Activated CD4-positive, alpha-beta T cell treated with anti-CD3 and anti-CD28 coated beads for 36 hours (primary cell): ENCODE data around the gene CACNA1C. TPM values are rescaled to one million over a fixed set of nuclear protein-coding genes. Genes with fewer than 3 reads are reported as not detected.
"Not testable (repeated sequence)": the region's sequence is repeated elsewhere in the genome, so short reads cannot be mapped to it uniquely, and the experiment has no call there.

Experiments used
- ATAC-seq: fragments of 200-7000 bp; cut with Tn5 transposase; one replicate; pipeline ENCODE4 v1.10.0; 2021; ENCODE audit warnings: mild to moderate bottlenecking, moderate library complexity
- CTCF ChIA-PET: fragments of 350-600 bp; sonication (Branson Sonifier 250); formaldehyde crosslinking; loops from one replicate; lab custom pipeline; 2021; ENCODE audit warnings: antibody characterized with exemption; lab: Charles Lee
- POLR2A ChIA-PET: fragments of 350-600 bp; sonication (Branson Sonifier 250); formaldehyde crosslinking; loops from one replicate; lab custom pipeline; 2021; ENCODE audit warnings: antibody characterized with exemption, inconsistent platforms; lab: Charles Lee
- DNase-seq: peaks from one replicate; pipeline ENCODE4 v3.0.0-alpha.2; 2020
- H3K27ac Mint-ChIP-seq: one replicate; pipeline ENCODE4 v1.8.0; 2021; ENCODE audit warnings: mixed read lengths
- H3K27me3 Mint-ChIP-seq: one replicate; pipeline ENCODE4 v1.8.0; 2021; ENCODE audit warnings: mixed read lengths
- H3K36me3 Mint-ChIP-seq: one replicate; pipeline ENCODE4 v1.8.0; 2021; ENCODE audit warnings: low read depth, mixed read lengths
- H3K4me1 Mint-ChIP-seq: one replicate; pipeline ENCODE4 v1.8.0; 2021; ENCODE audit warnings: mixed read lengths
- H3K4me3 Mint-ChIP-seq: one replicate; pipeline ENCODE4 v1.8.0; 2021; ENCODE audit warnings: mild to moderate bottlenecking, moderate library complexity, mixed read lengths
- H3K9me3 Mint-ChIP-seq: one replicate; pipeline ENCODE4 v1.8.0; 2021; ENCODE audit warnings: low read depth, mixed read lengths
- intact Hi-C, 2 experiments: fragments of 100-400 bp; cut with DNase I in 1 of 2; cut with micrococcal nuclease in 1 of 2; formaldehyde crosslinking; loops; one replicate each; pipeline versions ENCODE4 v1.14.2 to v1.15.1; 2022 to 2024; cut with DNase I, micrococcal nuclease
- total RNA-seq, 2 experiments: library from RNA; stranded (reverse); gene quantifications; one replicate each; pipeline ENCODE4 v1.2.3, GENCODE V29; 2021

The CACNA1C gene
- total RNA-seq, 2 experiments from 2014 or later, result 0.11 TPM

DNA sequence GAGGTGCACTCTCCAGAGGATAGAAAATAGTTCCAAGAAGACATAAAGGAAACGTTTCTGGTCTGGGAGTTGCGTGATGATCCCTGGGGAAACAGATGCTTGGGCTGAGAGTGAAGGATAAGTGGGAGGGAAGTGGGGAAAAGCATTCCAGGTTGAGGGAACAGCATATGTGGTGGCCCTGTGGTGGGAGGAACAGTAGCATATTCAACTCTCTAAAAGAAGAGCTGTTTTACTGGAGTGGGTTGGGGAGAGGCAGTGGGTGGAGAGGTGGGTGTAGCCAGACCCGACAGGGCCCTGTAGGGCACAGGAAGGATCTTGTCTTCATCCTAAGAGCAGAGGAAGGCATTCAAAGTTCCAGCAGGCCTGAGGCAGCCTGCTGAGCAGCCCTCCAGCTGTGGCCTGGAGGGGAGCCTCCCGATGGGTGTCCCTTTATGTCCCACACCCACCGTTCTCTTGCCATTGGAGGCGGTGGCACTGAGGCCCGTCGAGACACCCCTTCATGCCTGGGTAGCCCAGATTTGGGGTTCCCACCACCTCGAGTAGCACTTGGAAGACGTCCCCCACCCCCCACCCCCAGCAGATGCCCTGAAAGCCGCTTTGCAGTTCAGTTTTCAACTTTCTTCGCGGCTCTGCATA is 431.5 kb downstream of the CACNA1C start:
- intact Hi-C loops, result no loop called here
- CTCF ChIA-PET, result no interaction called here
- Mint-ChIP-seq H3K27ac (no peak overlapping the region), H3K27me3 (no peaks in the 10 kb centered on the region), H3K4me3 (no peak overlapping the region), H3K4me1 (no peaks in the 10 kb centered on the region), H3K9me3 (no peaks in the 10 kb centered on the region), H3K36me3 (no peaks in the 10 kb centered on the region)
- DNase-seq (no peak), ATAC-seq (no peak)
- POLR2A ChIA-PET, result no interaction called here

DNA sequence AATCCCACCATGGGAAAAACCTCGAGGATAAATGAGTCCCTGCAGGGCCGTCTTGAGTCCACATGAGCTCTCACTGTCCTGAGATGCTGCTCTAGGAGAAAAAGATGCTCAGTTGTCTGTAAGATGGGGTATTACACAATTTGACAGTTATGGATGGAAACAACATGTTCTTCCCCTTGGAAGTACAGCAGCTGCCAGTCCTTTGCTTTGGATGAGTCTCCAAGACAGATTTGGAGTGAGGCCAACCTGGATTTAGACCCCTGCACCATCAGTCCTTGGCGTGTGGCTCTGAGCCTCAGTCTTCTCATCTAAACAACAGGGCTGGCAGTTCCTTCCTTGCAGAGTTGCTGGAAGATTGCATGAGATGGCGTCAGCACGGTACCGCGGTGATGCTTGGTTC is 432.9 kb downstream of the CACNA1C start:
- ChIA-PET POLR2A (no interaction called here), CTCF (no interaction called here)
- H3K4me1 Mint-ChIP-seq, result no peaks in the 10 kb centered on the region
- H3K4me3 Mint-ChIP-seq, result no peak overlapping the region
- intact Hi-C loops, result no loop called here
- DNase-seq (no peak), ATAC-seq (no peak)
- H3K27ac Mint-ChIP-seq, result no peak overlapping the region
- H3K27me3 Mint-ChIP-seq, result no peaks in the 10 kb centered on the region
- H3K9me3 Mint-ChIP-seq, result no peaks in the 10 kb centered on the region
- no peaks in the 10 kb centered on the region for H3K36me3 Mint-ChIP-seq

DNA sequence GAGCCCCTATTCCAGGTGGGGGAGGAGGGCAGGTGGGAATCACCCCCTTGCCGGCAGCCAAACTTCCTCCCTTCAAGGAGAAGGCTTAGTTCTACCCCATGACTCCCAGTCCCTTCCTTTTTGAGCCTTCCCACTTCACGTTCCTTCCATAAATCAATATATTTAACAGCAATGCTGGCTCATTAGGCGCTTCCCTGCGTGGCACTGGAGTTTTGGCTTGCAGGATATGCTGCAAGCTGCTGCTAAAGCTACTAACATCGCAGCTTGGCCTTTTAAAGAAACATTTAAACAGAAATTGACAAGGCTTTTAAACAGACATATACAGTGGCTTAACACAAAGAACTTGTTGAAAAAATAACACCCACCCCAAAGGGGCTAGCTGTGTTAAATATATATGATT is 434.0 kb downstream of the CACNA1C start:
- Mint-ChIP-seq H3K27me3 (no peaks in the 10 kb centered on the region), H3K4me1 (no peaks in the 10 kb centered on the region), H3K36me3 (no peaks in the 10 kb centered on the region), H3K4me3 (no peak overlapping the region), H3K9me3 (no peaks in the 10 kb centered on the region), H3K27ac (no peak overlapping the region)
- no peak for ATAC-seq
- no peak for DNase-seq
- intact Hi-C loops, result no loop called here
- ChIA-PET CTCF (no interaction called here), POLR2A (no interaction called here)

DNA sequence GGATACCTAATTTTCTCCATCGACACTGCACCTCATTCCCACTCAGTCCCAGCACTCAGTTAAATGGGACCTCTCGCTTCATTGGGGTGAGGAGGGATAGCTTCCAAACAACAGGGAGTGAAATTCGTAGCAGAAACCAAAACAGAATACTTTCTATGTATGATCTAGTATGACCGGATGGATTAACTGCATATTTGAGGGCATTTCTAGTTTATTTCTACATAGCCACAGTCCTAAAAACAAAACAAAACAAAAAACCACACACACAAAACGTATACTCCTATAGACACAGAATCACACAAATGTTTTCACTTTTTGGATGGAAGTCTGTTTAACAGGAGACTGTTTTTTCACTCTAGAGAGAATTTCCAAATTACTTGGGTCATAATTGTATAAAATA is 434.5 kb downstream of the CACNA1C start:
- no peak for ATAC-seq
- Mint-ChIP-seq H3K9me3 (no peaks in the 10 kb centered on the region), H3K27ac (no peak overlapping the region), H3K27me3 (no peaks in the 10 kb centered on the region), H3K4me3 (no peak overlapping the region), H3K36me3 (no peaks in the 10 kb centered on the region), H3K4me1 (no peaks in the 10 kb centered on the region)
- CTCF ChIA-PET, result no interaction called here
- intact Hi-C loops, result no loop called here
- POLR2A ChIA-PET, result no interaction called here
- DNase-seq, result no peak

DNA sequence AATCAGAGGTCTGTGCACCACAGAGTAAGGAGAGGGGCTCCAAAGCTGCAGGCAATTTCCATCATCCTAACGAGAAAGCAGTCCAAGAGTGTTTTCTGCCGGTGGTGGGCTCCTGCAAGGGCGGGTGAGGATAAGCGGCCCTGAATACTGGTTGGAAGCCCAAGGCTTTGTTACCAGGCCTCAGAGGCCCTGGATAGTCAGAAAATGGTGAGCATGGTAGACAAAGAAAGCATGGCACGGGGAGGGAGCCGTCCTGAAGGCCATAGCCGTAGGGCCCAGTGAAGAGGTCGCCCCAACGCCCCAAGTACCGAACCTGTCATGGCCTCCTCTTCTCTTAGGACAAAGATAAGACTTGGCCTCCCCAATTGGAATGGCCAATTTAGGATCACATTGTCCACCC is 435.3 kb downstream of the CACNA1C start:
- H3K4me1 Mint-ChIP-seq, result no peaks in the 10 kb centered on the region
- no peaks in the 10 kb centered on the region for H3K9me3 Mint-ChIP-seq
- H3K36me3 Mint-ChIP-seq, result no peaks in the 10 kb centered on the region
- CTCF ChIA-PET, result no interaction called here
- H3K27me3 Mint-ChIP-seq, result peaks cover 2% of the 10 kb centered on the region
- no peak overlapping the region for H3K27ac Mint-ChIP-seq
- ATAC-seq (no peak), DNase-seq (no peak)
- POLR2A ChIA-PET, result no interaction called here
- H3K4me3 Mint-ChIP-seq, result no peak overlapping the region
- intact Hi-C loops, result no loop called here

DNA sequence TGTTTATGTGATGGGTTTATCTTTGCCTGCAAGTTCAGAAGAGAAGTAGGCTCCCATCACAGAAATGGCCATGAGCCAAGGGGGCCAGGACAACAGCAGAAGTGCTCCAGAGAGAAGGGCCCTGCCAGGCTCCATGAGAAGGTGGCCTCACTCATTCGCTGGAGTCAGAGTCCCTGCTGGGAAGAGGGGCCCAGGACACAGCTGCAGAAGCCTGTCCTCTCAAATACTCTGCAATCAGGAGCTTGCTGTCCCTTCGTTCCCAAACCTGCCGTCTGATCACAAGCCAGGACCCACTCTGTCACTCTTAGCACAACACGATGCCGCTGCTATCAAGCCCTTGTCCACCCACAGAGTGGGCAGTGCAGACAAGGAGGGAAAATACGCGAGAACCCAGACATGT is 435.8 kb downstream of the CACNA1C start:
- Mint-ChIP-seq H3K36me3 (no peaks in the 10 kb centered on the region), H3K27ac (no peak overlapping the region), H3K4me1 (no peaks in the 10 kb centered on the region), H3K27me3 (peaks cover 2% of the 10 kb centered on the region), H3K9me3 (no peaks in the 10 kb centered on the region), H3K4me3 (no peak overlapping the region)
- intact Hi-C loops, result no loop called here
- DNase-seq (no peak), ATAC-seq (no peak)
- ChIA-PET CTCF (no interaction called here), POLR2A (no interaction called here)

DNA sequence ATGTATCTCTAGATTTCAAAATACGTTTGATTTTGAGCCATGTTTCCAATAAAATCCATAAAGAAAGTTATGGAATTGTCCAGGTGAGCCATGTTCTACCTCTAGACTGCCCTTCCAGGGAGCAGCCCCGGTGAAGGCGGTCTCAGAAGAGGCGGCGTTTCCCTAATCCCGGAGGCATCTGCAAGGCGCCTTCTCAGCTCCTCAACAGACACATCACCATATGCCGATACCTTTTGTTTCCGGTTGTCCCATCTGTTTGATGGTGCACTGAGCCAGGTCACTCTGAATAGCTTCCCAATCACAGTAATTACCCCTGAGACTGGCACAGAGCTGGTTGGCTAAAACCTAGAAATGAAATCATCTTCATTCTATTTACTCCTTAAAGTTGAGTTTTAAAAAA is 436.5 kb downstream of the CACNA1C start:
- H3K4me1 Mint-ChIP-seq, result no peaks in the 10 kb centered on the region
- POLR2A ChIA-PET, result no interaction called here
- no peak for ATAC-seq
- H3K4me3 Mint-ChIP-seq, result no peak overlapping the region
- intact Hi-C loops, result no loop called here
- H3K36me3 Mint-ChIP-seq, result no peaks in the 10 kb centered on the region
- peaks cover 2% of the 10 kb centered on the region for H3K27me3 Mint-ChIP-seq
- CTCF ChIA-PET, result interaction anchor here (0.9 kb wide), 1 partner anchor 221 kb away, joined by 3 read pairs; no protein-coding TSS in a partner anchor
- H3K9me3 Mint-ChIP-seq, result no peaks in the 10 kb centered on the region
- no peak overlapping the region for H3K27ac Mint-ChIP-seq
- no peak for DNase-seq

DNA sequence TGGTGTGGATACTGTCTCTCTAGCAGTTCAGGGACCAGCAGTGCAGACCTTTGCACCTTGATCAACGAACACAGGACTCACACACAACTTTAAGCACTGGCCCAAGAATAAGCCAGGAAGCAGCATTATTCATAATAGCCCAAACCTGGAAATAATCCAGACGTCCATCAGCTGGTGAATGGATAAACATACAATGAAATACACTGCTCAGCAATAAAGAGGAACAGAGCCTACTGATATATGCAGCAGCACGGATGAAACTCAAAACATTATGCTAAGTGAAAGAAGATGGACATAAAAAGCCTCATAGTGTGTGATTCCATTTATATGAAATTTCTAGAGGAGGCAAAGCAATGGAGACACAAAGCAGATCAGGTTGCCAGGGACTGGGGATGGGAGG is 438.0 kb downstream of the CACNA1C start:
- DNase-seq (no peak), ATAC-seq (no peak)
- Mint-ChIP-seq H3K27ac (no peak overlapping the region), H3K36me3 (no peaks in the 10 kb centered on the region), H3K4me1 (no peaks in the 10 kb centered on the region), H3K27me3 (peaks cover 6% of the 10 kb centered on the region), H3K9me3 (no peaks in the 10 kb centered on the region), H3K4me3 (no peak overlapping the region)
- intact Hi-C loops, result no loop called here
- ChIA-PET CTCF (no interaction called here), POLR2A (no interaction called here)

DNA sequence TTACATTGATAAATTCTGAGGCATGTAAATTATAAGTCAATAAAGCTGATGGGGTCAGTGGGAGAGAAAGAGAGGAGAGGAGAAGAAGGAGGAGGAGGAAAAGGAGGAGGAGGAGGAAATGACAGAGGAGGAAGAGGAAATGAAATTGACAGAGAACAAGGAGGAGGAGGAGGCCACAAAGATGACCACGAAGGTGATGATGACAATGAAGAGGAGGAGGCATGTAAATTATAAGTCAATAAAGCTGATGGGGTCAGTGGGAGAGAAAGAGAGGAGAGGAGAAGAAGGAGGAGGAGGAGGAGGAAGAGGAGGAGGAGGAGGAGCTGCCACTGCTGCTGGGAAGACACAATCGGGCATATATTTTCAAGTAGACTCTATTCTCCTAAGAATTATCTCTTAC is 438.6 kb downstream of the CACNA1C start:
- H3K36me3 Mint-ChIP-seq, H3K27ac Mint-ChIP-seq, DNase-seq, H3K4me3 Mint-ChIP-seq, H3K27me3 Mint-ChIP-seq, ATAC-seq, H3K9me3 Mint-ChIP-seq, CTCF ChIA-PET, intact Hi-C loops, H3K4me1 Mint-ChIP-seq, POLR2A ChIA-PET: not testable (repeated sequence)

DNA sequence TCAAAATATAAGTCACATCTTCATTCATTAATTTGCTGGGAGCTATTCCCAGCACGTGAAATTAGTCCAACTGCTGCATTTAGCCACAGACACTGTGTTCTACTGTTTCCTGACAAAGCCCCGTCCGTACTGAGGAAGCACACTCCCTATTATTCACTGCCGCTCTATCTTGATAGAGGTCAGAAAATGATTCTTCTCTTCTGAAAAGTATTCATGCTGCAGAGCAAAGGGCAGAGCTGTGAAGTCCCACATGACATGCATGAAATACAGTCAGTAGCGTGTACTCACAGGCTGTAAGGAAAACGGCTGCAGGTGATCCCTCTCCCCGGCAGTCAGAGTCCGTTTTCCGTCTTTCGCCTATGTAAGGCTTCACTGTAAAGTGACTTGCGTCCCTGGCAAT is 439.4 kb downstream of the CACNA1C start:
- Mint-ChIP-seq H3K27ac (no peak overlapping the region), H3K27me3 (peaks cover 10% of the 10 kb centered on the region), H3K4me3 (no peak overlapping the region), H3K4me1 (no peaks in the 10 kb centered on the region), H3K36me3 (no peaks in the 10 kb centered on the region), H3K9me3 (no peaks in the 10 kb centered on the region)
- POLR2A ChIA-PET, result no interaction called here
- intact Hi-C loops, result no loop called here
- CTCF ChIA-PET, result no interaction called here
- ATAC-seq, result no peak
- no peak for DNase-seq

DNA sequence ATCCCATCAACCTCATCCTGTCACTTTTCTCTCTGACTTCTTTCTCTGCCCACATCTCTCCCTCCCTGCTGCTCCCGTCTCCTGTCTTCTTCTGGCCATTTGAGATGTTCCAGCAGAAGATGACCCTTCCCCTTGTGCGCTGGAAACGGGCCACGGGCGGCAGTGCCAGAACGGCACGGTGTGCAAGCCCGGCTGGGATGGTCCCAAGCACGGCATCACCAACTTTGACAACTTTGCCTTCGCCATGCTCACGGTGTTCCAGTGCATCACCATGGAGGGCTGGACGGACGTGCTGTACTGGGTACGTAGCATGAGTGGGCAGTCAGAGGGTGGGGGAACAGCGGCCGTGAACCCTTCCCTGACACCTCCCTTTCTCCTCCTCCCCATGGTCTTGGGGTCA is 440.3 kb downstream of the CACNA1C start:
- Mint-ChIP-seq H3K27me3 (peaks cover 10% of the 10 kb centered on the region), H3K36me3 (no peaks in the 10 kb centered on the region), H3K4me1 (no peaks in the 10 kb centered on the region), H3K4me3 (no peak overlapping the region), H3K9me3 (no peaks in the 10 kb centered on the region), H3K27ac (no peak overlapping the region)
- ChIA-PET POLR2A (no interaction called here), CTCF (no interaction called here)
- intact Hi-C loops, result no loop called here
- ATAC-seq (no peak), DNase-seq (no peak)

DNA sequence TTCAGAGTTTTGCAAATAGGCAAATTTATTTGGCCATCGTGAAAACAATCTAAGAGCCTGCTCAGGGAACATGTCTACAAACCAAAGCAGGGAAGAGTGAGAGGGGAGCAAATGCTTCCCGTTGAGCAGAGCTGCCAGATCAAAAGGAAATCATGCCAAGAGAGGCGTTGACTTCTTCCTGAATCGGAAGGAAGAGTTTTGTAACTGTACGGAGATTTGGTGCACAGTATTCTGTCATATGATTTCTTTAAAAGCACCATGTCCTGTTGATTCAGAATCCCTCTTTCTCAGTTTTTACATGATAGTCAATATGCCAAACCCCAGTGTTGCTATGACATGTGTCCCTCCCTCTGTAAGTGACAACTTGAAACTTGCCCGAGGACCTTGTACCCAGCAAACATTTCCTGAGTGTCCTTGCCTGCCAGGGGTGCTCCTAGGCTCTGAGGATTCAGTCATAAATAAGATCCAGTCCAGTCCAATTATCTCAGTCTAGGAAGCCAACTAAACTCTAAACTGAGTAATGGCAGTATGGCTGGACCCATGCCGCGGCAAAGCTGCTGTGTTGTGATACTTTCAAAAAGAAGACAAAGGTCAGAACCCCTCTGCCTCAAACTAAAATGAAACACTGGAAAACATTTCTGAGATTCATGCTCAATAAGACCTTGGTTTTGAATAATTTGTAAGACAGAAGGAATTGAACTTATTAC is 441.9 kb downstream of the CACNA1C start:
- H3K4me1 Mint-ChIP-seq, result no peaks in the 10 kb centered on the region
- no peaks in the 10 kb centered on the region for H3K36me3 Mint-ChIP-seq
- DNase-seq (no peak), ATAC-seq (no peak)
- no peaks in the 10 kb centered on the region for H3K9me3 Mint-ChIP-seq
- intact Hi-C loops, result no loop called here
- H3K4me3 Mint-ChIP-seq, result no peak overlapping the region
- ChIA-PET CTCF (no interaction called here), POLR2A (no interaction called here)
- peaks cover 10% of the 10 kb centered on the region for H3K27me3 Mint-ChIP-seq
- H3K27ac Mint-ChIP-seq, result no peak overlapping the region
